CD4-positive, alpha-beta T cell (primary cell): ENCODE measurements around the gene PFN1. TPM values are rescaled to one million over a fixed set of nuclear protein-coding genes. Genes with fewer than 3 reads are reported as not detected.
A peak's percentile ranks its signal among the peaks of the same experiment; 100 is the strongest.

Experiments used
- ATAC-seq: fragments of 200-7000 bp; cut with Tn5 transposase; one replicate; pipeline ENCODE4 v1.10.0; 2022; ENCODE audit warnings: mild to moderate bottlenecking; ENCODE audit not compliant: poor library complexity
- CTCF ChIA-PET: fragments of 350-600 bp; sonication (Branson Sonifier 250); formaldehyde crosslinking; loops from one replicate; lab custom pipeline; 2021; ENCODE audit warnings: antibody characterized with exemption, inconsistent platforms; lab: Charles Lee
- POLR2A ChIA-PET: fragments of 350-600 bp; sonication (Branson Sonifier 250); formaldehyde crosslinking; loops from one replicate; lab custom pipeline; 2021; ENCODE audit warnings: antibody characterized with exemption, inconsistent platforms; lab: Charles Lee
- DNase-seq, 14 experiments: peaks; one replicate each; pipeline ENCODE4 v3.0.0-alpha.2; 2013 to 2020; ENCODE audit warnings: mixed read lengths in 2 of 14
- H3K27ac ChIP-seq, 2 donors: one replicate each; pipeline versions ENCODE4 v1.5.1 to v1.7.0; 2013; ENCODE audit warnings: low read length in 2 of 2, low read depth in 1 of 2, mild to moderate bottlenecking in 1 of 2
- H3K27me3 ChIP-seq, 2 experiments: 1 replicate in 1 of 2; 2 replicates in 1 of 2; pipeline versions ENCODE4 v1.6.1 to v1.7.0; 2013; ENCODE audit warnings: low read length in 2 of 2, control low read depth in 1 of 2, mild to moderate bottlenecking in 1 of 2, moderate library complexity in 1 of 2; ENCODE audit not compliant: insufficient read depth in 2 of 2, control insufficient read depth in 1 of 2
- H3K36me3 ChIP-seq: one replicate; pipeline ENCODE4 v1.6.1; 2013; ENCODE audit warnings: low read length, control low read depth; ENCODE audit not compliant: insufficient read depth
- H3K4me1 ChIP-seq: one replicate; pipeline ENCODE4 v1.6.1; 2013; ENCODE audit warnings: low read length, control low read depth; ENCODE audit not compliant: insufficient read depth
- H3K4me3 ChIP-seq: one replicate; pipeline ENCODE4 v1.5.1; 2013; ENCODE audit warnings: mild to moderate bottlenecking, low read length, moderate library complexity
- H3K9me3 ChIP-seq, 2 experiments: 1 replicate in 1 of 2; 2 replicates in 1 of 2; pipeline versions ENCODE4 v1.6.1 to v1.7.0; 2013; ENCODE audit warnings: low read length in 2 of 2, mild to moderate bottlenecking in 2 of 2, control low read depth in 1 of 2, moderate library complexity in 1 of 2; ENCODE audit not compliant: control insufficient read depth in 1 of 2, insufficient read depth in 1 of 2
- H3K27ac Mint-ChIP-seq: one replicate; pipeline ENCODE4 v1.8.0; 2020; ENCODE audit warnings: mixed read lengths
- H3K27me3 Mint-ChIP-seq: one replicate; pipeline ENCODE4 v1.8.0; 2021; ENCODE audit warnings: mixed read lengths
- H3K36me3 Mint-ChIP-seq: one replicate; pipeline ENCODE4 v1.8.0; 2021; ENCODE audit warnings: low read depth, mixed read lengths
- H3K4me1 Mint-ChIP-seq: one replicate; pipeline ENCODE4 v1.8.0; 2021; ENCODE audit warnings: low read depth, mixed read lengths
- H3K4me3 Mint-ChIP-seq: one replicate; pipeline ENCODE4 v1.8.0; 2020; ENCODE audit warnings: mild to moderate bottlenecking, mixed read lengths
- H3K9me3 Mint-ChIP-seq: one replicate; pipeline ENCODE4 v1.8.0; 2020; ENCODE audit warnings: mixed read lengths
- CTCF ChIP-seq: fragments of 200-600 bp; IDR thresholded peaks from one replicate; pipeline ENCODE4 v1.8.0; 2022; ENCODE audit warnings: antibody characterized with exemption, mild to moderate bottlenecking
- intact Hi-C, 2 experiments: fragments of 100-400 bp; cut with DNase I in 1 of 2; cut with micrococcal nuclease in 1 of 2; formaldehyde crosslinking; loops; one replicate each; pipeline versions ENCODE4 v1.15.1 to v1.9.0; 2023 to 2025; cut with DNase I, micrococcal nuclease
- total RNA-seq, 174 experiments: library from RNA in 2 of 174; stranded (reverse) in 2 of 174; gene quantifications; one replicate each; pipeline ENCODE4 v1.2.3 and lab custom pipeline; 2021 to 2026

The PFN1 gene
- total RNA-seq, 2 experiments from 2014 or later = 349 to 362 TPM

DNA sequence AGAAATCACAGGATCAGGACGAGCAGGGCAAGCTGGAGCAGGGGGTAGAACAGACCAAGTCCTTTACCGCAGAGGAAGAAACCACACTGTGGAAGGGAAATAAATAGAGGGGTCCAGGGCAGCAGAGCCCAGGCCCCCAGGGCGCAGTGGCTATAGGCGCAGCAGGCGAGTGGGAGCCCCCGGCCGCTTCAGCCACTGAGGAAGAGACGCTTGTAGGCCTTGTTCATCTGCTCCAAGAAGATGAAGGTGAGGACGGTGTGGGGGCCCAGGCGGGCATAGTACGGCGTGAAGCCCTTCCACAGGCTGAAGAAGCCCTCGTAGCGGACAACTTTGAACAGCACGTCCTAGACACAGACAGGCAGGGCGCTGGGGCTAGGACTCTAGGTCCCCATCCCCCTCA, 10.8 kb downstream of the PFN1 start:
- Mint-ChIP-seq H3K27me3 (no peaks in the 10 kb centered on the region), H3K27ac (peak overlapping the region; percentile 90), H3K36me3 (peaks cover 48% of the 10 kb centered on the region), H3K9me3 (no peaks in the 10 kb centered on the region), H3K4me3 (peak overlapping the region; percentile 36), H3K4me1 (peaks cover 54% of the 10 kb centered on the region)
- no peak for TF ChIP-seq CTCF
- H3K4me3 ChIP-seq = no peak overlapping the region
- no peak for ATAC-seq
- H3K36me3 ChIP-seq = peaks cover 31% of the 10 kb centered on the region
- ChIA-PET CTCF (no interaction called here), POLR2A (interaction anchor here (1.1 to 6.2 kb wide), 2 partner anchors 12 to 28 kb away, joined by 3 to 137 read pairs; partner anchors contain the start of genes ENO3 and PFN1)
- peak in 1 of 14 experiments; percentile 17 for DNase-seq
- no peaks in the 10 kb centered on the region for H3K9me3 ChIP-seq
- no peak overlapping the region for H3K27ac ChIP-seq
- H3K4me1 ChIP-seq = peaks cover 58% of the 10 kb centered on the region
- intact Hi-C loops = no loop called here
- H3K27me3 ChIP-seq = no peaks in the 10 kb centered on the region

- Mint-ChIP-seq H3K4me3 (peak overlapping the region; percentile 27), H3K9me3 (no peaks in the 10 kb centered on the region), H3K27ac (no peak overlapping the region), H3K4me1 (peaks cover 43% of the 10 kb centered on the region), H3K36me3 (peaks cover 37% of the 10 kb centered on the region), H3K27me3 (no peaks in the 10 kb centered on the region)
- Histone ChIP-seq H3K27ac (no peak overlapping the region), H3K4me3 (no peak overlapping the region), H3K27me3 (no peaks in the 10 kb centered on the region), H3K36me3 (peaks cover 23% of the 10 kb centered on the region), H3K4me1 (peaks cover 47% of the 10 kb centered on the region), H3K9me3 (no peaks in the 10 kb centered on the region)
- TF ChIP-seq CTCF = no peak
- POLR2A ChIA-PET = interaction anchor here (0.6 to 6.2 kb wide), 2 partner anchors 13 to 481 kb away, joined by 3 to 137 read pairs; partner anchors contain the start of genes ENO3 and PFN1
- ATAC-seq = no peak
- intact Hi-C loops = no loop called here
- CTCF ChIA-PET = no interaction called here
- no peak for DNase-seq
These were observed 11.9 kb downstream of the PFN1 start for GRCh38 chr17:4936436-4936835.

DNA sequence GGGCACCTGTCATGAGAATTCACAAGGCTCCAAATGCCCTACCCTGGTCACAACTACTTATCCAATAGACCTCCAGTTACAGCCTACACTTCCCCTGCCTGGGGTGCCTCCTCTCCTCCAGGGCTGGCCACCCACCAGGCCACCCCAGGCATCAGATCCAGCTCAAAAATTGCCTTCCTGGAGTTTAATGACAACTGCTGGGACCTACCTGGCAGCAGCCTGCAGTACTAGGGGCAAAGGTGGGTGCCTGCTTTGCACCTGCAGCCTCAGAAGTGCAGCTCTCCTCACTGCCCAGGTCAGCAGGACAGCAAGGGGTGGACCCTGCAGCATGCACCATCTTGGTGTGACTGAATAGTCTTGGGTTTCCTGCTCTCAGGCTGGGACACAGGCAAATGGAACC, 12.7 kb downstream of the PFN1 start:
- Mint-ChIP-seq H3K27ac (no peak overlapping the region), H3K36me3 (peaks cover 35% of the 10 kb centered on the region), H3K9me3 (no peaks in the 10 kb centered on the region), H3K4me1 (peaks cover 35% of the 10 kb centered on the region), H3K27me3 (no peaks in the 10 kb centered on the region), H3K4me3 (no peak overlapping the region)
- peak overlapping the region in 1 of 2 donors; percentile 15 for H3K27ac ChIP-seq
- H3K36me3 ChIP-seq = peaks cover 23% of the 10 kb centered on the region
- ChIA-PET CTCF (interaction anchor here (0.6 kb wide), 1 partner anchor 130 kb away, joined by 3 read pairs; no protein-coding TSS in a partner anchor), POLR2A (interaction anchor here (0.6 to 6.2 kb wide), 3 partner anchors 12 to 82 kb away, joined by 3 to 137 read pairs (median 5); partner anchors contain the start of genes ENO3 and PFN1)
- peaks cover 40% of the 10 kb centered on the region for H3K4me1 ChIP-seq
- TF ChIP-seq CTCF = no peak
- DNase-seq (no peak), ATAC-seq (no peak)
- H3K27me3 ChIP-seq = no peaks in the 10 kb centered on the region
- no peak overlapping the region for H3K4me3 ChIP-seq
- no peaks in the 10 kb centered on the region for H3K9me3 ChIP-seq
- intact Hi-C loops = no loop called here
